HEK293T (cell line): ENCODE results near the gene MEF2D.

ENCODE experiments used
- CTCF ChIA-PET: fragments of 350-600 bp; formaldehyde crosslinking; extraction: SDS; loops from one replicate; lab custom pipeline; 2021; ENCODE audit warnings: antibody characterized with exemption, inconsistent platforms; lab: Yijun Ruan, JAX
- POLR2A ChIA-PET: fragments of 350-600 bp; formaldehyde crosslinking; extraction: SDS; loops from one replicate; lab custom pipeline; 2020; ENCODE audit warnings: antibody characterized with exemption, inconsistent platforms; lab: Yijun Ruan, JAX
- DNase-seq: peaks from one replicate; pipeline ENCODE4 v3.0.0; 2012; ENCODE audit warnings: mixed read lengths; ENCODE audit errors: extremely low spot score
- ARNT ChIP-seq: fragments of 450-650 bp; IDR thresholded peaks from 2 replicates; pipeline ENCODE4 v1.6.1; 2017; ENCODE audit warnings: mild to moderate bottlenecking
- BHLHE40 ChIP-seq: fragments of 450-650 bp; IDR thresholded peaks from 2 replicates; pipeline ENCODE4 v1.6.1; 2016; ENCODE audit warnings: mild to moderate bottlenecking, moderate library complexity, borderline replicate concordance
- CTBP1 ChIP-seq: fragments of 450-650 bp; IDR thresholded peaks from 2 replicates; pipeline ENCODE4 v1.6.1; 2016; ENCODE audit warnings: borderline replicate concordance
- ELF4 ChIP-seq: fragments of 450-650 bp; IDR thresholded peaks from 2 replicates; pipeline ENCODE4 v1.6.1; 2017; ENCODE audit warnings: antibody characterized with exemption
- FOXA1 ChIP-seq: fragments of 450-650 bp; IDR thresholded peaks from 2 replicates; pipeline ENCODE4 v1.6.1; 2016; ENCODE audit warnings: mild to moderate bottlenecking
- FOXK2 ChIP-seq: fragments of 450-650 bp; IDR thresholded peaks from 2 replicates; pipeline ENCODE4 v1.6.1; 2016; ENCODE audit warnings: mild to moderate bottlenecking
- FOXM1 ChIP-seq: fragments of 450-650 bp; IDR thresholded peaks from 2 replicates; pipeline ENCODE4 v1.6.1; 2017; ENCODE audit warnings: mild to moderate bottlenecking, borderline replicate concordance
- HDGF ChIP-seq: fragments of 450-650 bp; IDR thresholded peaks from 2 replicates; pipeline ENCODE4 v1.6.1; 2017; ENCODE audit warnings: antibody characterized with exemption, borderline replicate concordance
- L3MBTL2 ChIP-seq: fragments of 450-650 bp; conservative IDR thresholded peaks from 2 replicates; pipeline ENCODE4 v1.6.1; 2016; ENCODE audit warnings: mild to moderate bottlenecking
- LEF1 ChIP-seq: fragments of 450-650 bp; IDR thresholded peaks from 2 replicates; pipeline ENCODE4 v1.6.1; 2017; ENCODE audit warnings: mild to moderate bottlenecking, borderline replicate concordance
- NFRKB ChIP-seq: fragments of 450-650 bp; IDR thresholded peaks from 2 replicates; pipeline ENCODE4 v1.6.1; 2016; ENCODE audit warnings: mild to moderate bottlenecking, moderate library complexity
- PKNOX1 ChIP-seq: fragments of 450-650 bp; IDR thresholded peaks from 2 replicates; pipeline ENCODE4 v1.6.1; 2016
- SP1 ChIP-seq: fragments of 450-650 bp; IDR thresholded peaks from 2 replicates; pipeline ENCODE4 v1.6.1; 2017
- SUZ12 ChIP-seq: fragments of 450-650 bp; IDR thresholded peaks from 2 replicates; pipeline ENCODE4 v1.6.1; 2016; ENCODE audit warnings: mild to moderate bottlenecking
- TARDBP ChIP-seq: fragments of 450-650 bp; IDR thresholded peaks from 2 replicates; pipeline ENCODE4 v1.6.1; 2016
- ZNF384 ChIP-seq: fragments of 450-650 bp; IDR thresholded peaks from 2 replicates; pipeline ENCODE4 v1.6.1; 2016

The MEF2D gene

DNA sequence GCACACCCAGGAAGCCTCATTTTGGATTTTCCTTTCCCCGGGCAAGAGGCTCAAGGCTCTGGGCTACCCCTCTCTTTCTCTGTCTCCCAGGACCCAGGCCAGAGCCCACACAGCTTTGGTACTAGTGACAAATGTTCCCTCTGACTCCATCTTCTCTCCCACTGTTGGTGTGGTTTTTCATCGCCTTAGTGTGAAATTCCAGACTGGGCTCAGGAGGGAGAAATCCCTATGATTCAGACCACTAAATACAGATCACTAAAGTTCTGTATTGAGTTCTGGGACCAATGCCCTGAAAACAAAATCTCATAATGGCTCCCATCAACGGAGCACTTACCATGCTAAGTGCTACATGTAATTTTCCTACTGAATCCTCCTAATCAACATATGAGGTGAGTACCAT is 45.7 kb upstream of the MEF2D start:
- POLR2A ChIA-PET, result no interaction called here
- no peak for TF ChIP-seq LEF1
- TF ChIP-seq ZNF384, result no peak
- no peak for TF ChIP-seq FOXK2
- TF ChIP-seq FOXA1, result no peak
- no peak for TF ChIP-seq ELF4
- no peak for TF ChIP-seq SUZ12
- TF ChIP-seq ARNT, result no peak
- no peak for TF ChIP-seq TARDBP
- TF ChIP-seq BHLHE40, result no peak
- DNase-seq, result no peak
- CTCF ChIA-PET, result no interaction called here

- no peak for DNase-seq
- POLR2A ChIA-PET, result no interaction called here
- TF ChIP-seq FOXM1, result no peak
- CTCF ChIA-PET, result no interaction called here
These were observed 44.1 kb upstream of the MEF2D start for GRCh38 chr1:156544592-156545102.

DNA sequence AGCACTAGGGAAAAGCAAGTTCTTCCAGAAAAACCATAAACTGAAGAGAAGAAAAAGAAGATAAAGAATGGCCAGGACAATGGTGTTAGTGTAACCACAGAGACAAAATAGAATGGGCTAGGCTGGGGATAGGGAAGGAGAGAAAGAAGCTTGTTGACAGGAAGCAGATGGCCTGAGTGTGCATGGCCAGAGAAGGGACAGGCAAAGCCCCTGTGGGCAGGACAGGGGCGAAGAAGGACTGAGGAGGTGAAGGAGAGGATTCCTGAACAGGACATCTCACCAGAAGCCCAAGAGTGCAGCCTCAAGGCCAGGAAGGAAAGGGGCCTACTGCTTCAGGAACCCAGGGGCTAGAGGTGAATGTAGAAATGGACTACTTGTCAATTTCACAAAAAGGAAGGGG is 42.5 kb upstream of the MEF2D start:
- ChIA-PET POLR2A (no interaction called here), CTCF (interaction anchor here (0.6 kb wide), 1 partner anchor 62 kb away, joined by 3 read pairs; no protein-coding TSS in a partner anchor)
- no peak for TF ChIP-seq ELF4
- no peak for TF ChIP-seq FOXM1
- no peak for TF ChIP-seq NFRKB
- TF ChIP-seq LEF1, result no peak
- TF ChIP-seq PKNOX1, result no peak
- no peak for TF ChIP-seq L3MBTL2
- no peak for TF ChIP-seq CTBP1
- TF ChIP-seq SP1, result no peak
- no peak for TF ChIP-seq FOXK2
- TF ChIP-seq BHLHE40, result no peak
- no peak for TF ChIP-seq ZNF384
- no peak for TF ChIP-seq HDGF
- TF ChIP-seq SUZ12, result no peak
- TF ChIP-seq TARDBP, result no peak
- no peak for DNase-seq

- DNase-seq, result no peak
- ChIA-PET CTCF (interaction anchor here (0.6 kb wide), 1 partner anchor 16 kb away, joined by 3 read pairs; no protein-coding TSS in a partner anchor), POLR2A (no interaction called here)
- TF ChIP-seq ELF4, result no peak
- no peak for TF ChIP-seq ZNF384
- no peak for TF ChIP-seq FOXM1
- TF ChIP-seq SUZ12, result no peak
- no peak for TF ChIP-seq FOXA1
- TF ChIP-seq SP1, result no peak
- TF ChIP-seq L3MBTL2, result no peak
- no peak for TF ChIP-seq CTBP1
- TF ChIP-seq FOXK2, result no peak
- TF ChIP-seq NFRKB, result no peak
- no peak for TF ChIP-seq BHLHE40
- TF ChIP-seq HDGF, result no peak
- no peak for TF ChIP-seq TARDBP
- no peak for TF ChIP-seq LEF1
- TF ChIP-seq PKNOX1, result no peak
These were observed 40.4 kb upstream of the MEF2D start for GRCh38 chr1:156540955-156541354.

GRCh38 chr1:156539818-156540355 is 39.3 kb upstream of the MEF2D start:
- no peak for TF ChIP-seq FOXM1
- TF ChIP-seq TARDBP, result no peak
- TF ChIP-seq SUZ12, result no peak
- TF ChIP-seq ZNF384, result no peak
- TF ChIP-seq FOXA1, result no peak
- no peak for TF ChIP-seq L3MBTL2
- TF ChIP-seq ELF4, result no peak
- no peak for TF ChIP-seq PKNOX1
- no peak for TF ChIP-seq ARNT
- TF ChIP-seq BHLHE40, result no peak
- TF ChIP-seq HDGF, result no peak
- TF ChIP-seq CTBP1, result no peak
- TF ChIP-seq SP1, result no peak
- TF ChIP-seq LEF1, result no peak
- no peak for TF ChIP-seq FOXK2
- no peak for TF ChIP-seq NFRKB
- CTCF ChIA-PET, result no interaction called here
- POLR2A ChIA-PET, result interaction anchor here (1.4 kb wide), 1 partner anchor 82 kb away, joined by 4 read pairs; no protein-coding TSS in a partner anchor
- no peak for DNase-seq

DNA sequence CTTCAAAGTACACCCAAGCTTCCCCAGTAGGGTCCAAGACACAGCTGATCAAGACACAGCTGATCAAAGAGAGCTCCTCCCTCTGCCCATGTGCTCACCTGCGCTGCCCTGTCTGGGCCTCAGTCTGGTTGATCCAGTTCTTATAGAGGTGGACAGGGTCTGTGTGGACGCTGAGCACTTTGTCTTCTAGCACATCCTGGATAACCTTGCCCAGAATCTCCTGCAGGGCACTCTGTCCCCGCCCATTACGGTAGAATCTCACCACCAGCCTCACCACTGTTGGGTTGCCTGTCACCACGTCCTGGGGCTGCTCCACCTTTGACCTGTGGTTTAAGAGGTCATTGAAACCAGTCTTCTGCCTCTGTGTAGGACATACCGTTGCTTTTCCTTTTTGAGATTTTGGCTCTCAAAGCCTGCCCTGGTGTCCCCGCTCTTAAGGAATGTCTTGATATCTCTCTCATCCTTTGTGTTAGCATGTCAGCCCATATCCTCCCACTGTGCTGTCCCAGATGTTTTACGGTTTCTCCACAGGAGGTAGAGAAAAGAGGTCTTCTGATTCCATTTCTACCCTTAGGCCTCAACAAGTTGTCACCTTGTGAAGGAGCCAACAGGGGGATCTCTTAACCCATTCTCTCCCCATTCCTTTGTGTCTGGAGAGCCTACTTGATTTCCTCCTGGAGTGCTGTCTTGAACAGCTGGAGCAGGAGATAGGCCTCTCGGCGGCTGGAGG is 38.3 kb upstream of the MEF2D start:
- CTCF ChIA-PET, result no interaction called here
- POLR2A ChIA-PET, result interaction anchor here (1.4 kb wide), 1 partner anchor 81 kb away, joined by 4 read pairs; no protein-coding TSS in a partner anchor
- TF ChIP-seq FOXA1 (no peak), CTBP1 (no peak), ELF4 (no peak), SUZ12 (no peak), HDGF (no peak), ARNT (no peak), SP1 (no peak), PKNOX1 (no peak), L3MBTL2 (no peak), NFRKB (no peak), ZNF384 (no peak), TARDBP (no peak), FOXK2 (no peak)
- no peak for DNase-seq
